Hepatocyte (in vitro differentiated cells): ENCODE measurements around the gene SPAG16.

ENCODE experiments used
- EZH2 ChIP-seq: fragments of 200-600 bp; sonication (generic); IDR thresholded peaks from 2 replicates; pipeline ENCODE4 v1.6.1; 2016; ENCODE audit warnings: antibody characterized with exemption, mild to moderate bottlenecking, borderline replicate concordance
- EZH2phosphoT487 ChIP-seq: fragments of 200-600 bp; sonication (generic); IDR thresholded peaks from one replicate; pipeline ENCODE4 v1.6.1; 2018; ENCODE audit warnings: antibody characterized with exemption, mild to moderate bottlenecking, low read depth, moderate library complexity; ENCODE audit not compliant: unreplicated experiment, severe bottlenecking
- TF ChIP-seq, protein P1 (sequence below): fragments of 200-600 bp; sonication (generic); IDR thresholded peaks from 2 replicates; pipeline ENCODE4 v1.5.1; 2016; ENCODE audit warnings: antibody characterized with exemption, mild to moderate bottlenecking; ENCODE audit not compliant: poor library complexity

DNA sequence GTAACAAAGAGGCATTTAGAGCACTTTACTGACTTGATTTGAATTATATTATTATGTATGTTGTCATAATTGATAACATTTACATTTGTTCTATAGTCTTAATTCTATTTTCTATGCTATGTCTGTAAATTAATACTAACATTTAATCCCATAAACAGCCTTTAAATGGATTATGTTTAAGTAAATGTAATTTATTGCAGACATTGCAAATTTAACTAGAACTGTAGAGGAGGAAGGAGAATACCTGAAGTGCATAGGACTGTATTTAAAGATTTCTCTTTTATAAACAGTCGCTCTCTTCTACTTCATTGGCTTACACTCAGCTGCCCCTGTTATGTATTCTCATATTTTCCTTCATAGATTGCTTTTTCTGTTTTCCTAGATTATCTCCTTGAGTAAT lies 92.4 kb downstream of the SPAG16 start:
- TF ChIP-seq, protein P1, sequence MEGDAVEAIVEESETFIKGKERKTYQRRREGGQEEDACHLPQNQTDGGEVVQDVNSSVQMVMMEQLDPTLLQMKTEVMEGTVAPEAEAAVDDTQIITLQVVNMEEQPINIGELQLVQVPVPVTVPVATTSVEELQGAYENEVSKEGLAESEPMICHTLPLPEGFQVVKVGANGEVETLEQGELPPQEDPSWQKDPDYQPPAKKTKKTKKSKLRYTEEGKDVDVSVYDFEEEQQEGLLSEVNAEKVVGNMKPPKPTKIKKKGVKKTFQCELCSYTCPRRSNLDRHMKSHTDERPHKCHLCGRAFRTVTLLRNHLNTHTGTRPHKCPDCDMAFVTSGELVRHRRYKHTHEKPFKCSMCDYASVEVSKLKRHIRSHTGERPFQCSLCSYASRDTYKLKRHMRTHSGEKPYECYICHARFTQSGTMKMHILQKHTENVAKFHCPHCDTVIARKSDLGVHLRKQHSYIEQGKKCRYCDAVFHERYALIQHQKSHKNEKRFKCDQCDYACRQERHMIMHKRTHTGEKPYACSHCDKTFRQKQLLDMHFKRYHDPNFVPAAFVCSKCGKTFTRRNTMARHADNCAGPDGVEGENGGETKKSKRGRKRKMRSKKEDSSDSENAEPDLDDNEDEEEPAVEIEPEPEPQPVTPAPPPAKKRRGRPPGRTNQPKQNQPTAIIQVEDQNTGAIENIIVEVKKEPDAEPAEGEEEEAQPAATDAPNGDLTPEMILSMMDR = no peak
- no peak for TF ChIP-seq EZH2
- TF ChIP-seq EZH2phosphoT487 = no peak
